ENCODE measurements around the gene CCL1. TPM values are rescaled to one million over a fixed set of nuclear protein-coding genes. Genes with fewer than 3 reads are reported as not detected.

CCL1 gene, protein sequence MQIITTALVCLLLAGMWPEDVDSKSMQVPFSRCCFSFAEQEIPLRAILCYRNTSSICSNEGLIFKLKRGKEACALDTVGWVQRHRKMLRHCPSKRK
- not detected for total RNA-seq

DNA sequence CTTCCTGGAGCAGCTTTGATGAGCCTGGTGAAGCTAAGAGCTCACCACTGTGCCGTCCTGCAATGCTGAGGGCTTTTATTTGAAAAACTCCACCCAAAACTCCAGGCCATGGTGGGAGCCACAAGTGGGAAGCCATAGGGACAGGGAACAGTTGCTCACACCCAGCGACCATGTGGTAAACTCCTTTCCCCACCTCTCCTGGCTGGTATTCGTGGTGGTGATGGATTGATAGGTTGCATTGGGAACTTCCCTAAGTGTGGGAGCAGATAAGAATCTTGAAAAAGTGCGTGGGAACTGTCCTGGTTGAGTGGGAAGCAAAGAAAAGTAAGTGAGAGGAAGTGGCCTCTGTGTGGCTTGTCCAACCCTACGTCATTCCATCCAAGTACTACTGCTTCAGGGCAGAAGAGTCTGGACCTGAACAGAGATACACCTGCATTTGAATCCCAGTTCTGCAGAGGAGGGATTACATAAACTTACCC, at the start of gene CCL1:
Gene CCL1 (minus strand): TSS at position 51 of the 479 bp plus-strand sequence. CDS start 72 bp downstream, outside the sequence.
- no peak for DNase-seq
- no peaks in the 10 kb centered on the region for H3K27me3 ChIP-seq
- H3K4me1 ChIP-seq: no peaks in the 10 kb centered on the region
- H3K27ac ChIP-seq: no peak within 1 kb of the TSS
- no peaks in the 10 kb centered on the region for H3K9me3 ChIP-seq
- 56 to 59% methylated on average over 4 to 5 of the region's 5 CpGs for WGBS, 2 donors
- intact Hi-C loops (cut with DNase I): loop anchor here (2.0 to 5.0 kb wide), 2 partner anchors 51 to 164 kb away; no protein-coding TSS in a partner anchor
- H3K36me3 ChIP-seq: no peaks in the 10 kb centered on the region
- no peak for TF ChIP-seq POLR2A (IDR thresholded peaks at IDR 0.05)
- TF ChIP-seq CTCF (IDR thresholded peaks at IDR 0.05): no peak
- no peak within 1 kb of the TSS for H3K4me3 ChIP-seq (replicated peaks in 1 of 3)

DNA sequence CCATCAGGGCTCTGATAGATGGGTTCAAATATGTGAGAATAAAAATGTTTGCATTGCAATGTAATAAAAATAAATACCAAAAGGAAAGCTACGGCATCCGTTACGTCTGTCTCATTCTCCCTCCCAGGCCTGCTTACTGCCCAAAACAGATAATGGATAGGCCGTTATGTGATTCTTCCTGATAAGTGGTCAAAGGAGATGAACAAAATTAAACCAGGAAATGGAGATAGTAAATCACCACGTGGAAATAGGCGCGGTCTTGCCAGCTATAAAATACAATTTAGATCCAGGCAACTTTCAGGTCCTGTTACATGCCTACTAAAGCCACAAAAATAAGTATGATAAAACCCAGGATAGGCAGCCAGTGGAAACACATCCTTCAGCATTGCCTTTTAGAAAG, 49.5 kb upstream of the CCL1 start:
- Histone ChIP-seq H3K27ac (no peak overlapping the region), H3K27me3 (peaks cover 3% of the 10 kb centered on the region), H3K4me3 (replicated peaks in 1 of 3) (no peak overlapping the region), H3K9me3 (no peaks in the 10 kb centered on the region), H3K36me3 (no peaks in the 10 kb centered on the region), H3K4me1 (no peaks in the 10 kb centered on the region)
- no peak for DNase-seq
- intact Hi-C loops (cut with DNase I): no loop called here
- 71 to 79% methylated on average over 7 of the region's 7 CpGs for WGBS, 2 donors
- TF ChIP-seq POLR2A (IDR thresholded peaks at IDR 0.05) (no peak), CTCF (IDR thresholded peaks at IDR 0.05) (no peak)

GRCh38 chr17:34411646-34412421, 48.8 kb upstream of the CCL1 start:
- Histone ChIP-seq H3K36me3 (no peaks in the 10 kb centered on the region), H3K27me3 (peaks cover 3% of the 10 kb centered on the region), H3K4me1 (no peaks in the 10 kb centered on the region), H3K4me3 (replicated peaks in 1 of 3) (no peak overlapping the region), H3K9me3 (no peaks in the 10 kb centered on the region), H3K27ac (no peak overlapping the region)
- intact Hi-C loops (cut with DNase I): no loop called here
- TF ChIP-seq POLR2A (IDR thresholded peaks at IDR 0.05): no peak
- no peak for TF ChIP-seq CTCF (IDR thresholded peaks at IDR 0.05)
- no peak for DNase-seq
- 69 to 73% methylated on average over 5 of the region's 5 CpGs for WGBS, 2 donors

DNA sequence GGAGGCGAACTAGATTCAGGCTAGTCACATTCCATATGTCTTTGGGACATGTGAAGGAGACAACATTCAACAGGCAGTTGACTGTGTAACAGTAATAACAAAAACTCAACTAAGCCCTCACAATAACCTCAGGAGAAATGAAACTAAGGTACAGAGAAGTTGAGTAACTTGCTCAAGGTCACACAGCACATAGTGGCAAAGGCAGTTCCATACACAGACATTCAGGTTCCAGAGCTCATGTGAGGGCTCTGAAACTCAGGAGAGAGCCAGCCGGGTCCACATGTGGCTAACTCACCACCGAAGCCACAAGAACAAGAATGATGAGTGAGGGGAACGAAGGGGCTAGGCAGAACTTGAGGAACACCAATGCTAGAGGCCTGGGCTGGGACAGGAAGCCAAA, 46.3 kb upstream of the CCL1 start:
- no peak overlapping the region for H3K4me3 ChIP-seq (replicated peaks in 1 of 3)
- no peak overlapping the region for H3K27ac ChIP-seq
- no peaks in the 10 kb centered on the region for H3K4me1 ChIP-seq
- TF ChIP-seq POLR2A (IDR thresholded peaks at IDR 0.05) (no peak), CTCF (IDR thresholded peaks at IDR 0.05) (no peak)
- H3K9me3 ChIP-seq: no peaks in the 10 kb centered on the region
- H3K36me3 ChIP-seq: no peaks in the 10 kb centered on the region
- intact Hi-C loops (cut with DNase I): no loop called here
- WGBS, 2 donors: 79 to 82% methylated on average over 4 of the region's 4 CpGs
- no peak for DNase-seq
- no peaks in the 10 kb centered on the region for H3K27me3 ChIP-seq

GRCh38 chr17:34408439-34408838, 45.4 kb upstream of the CCL1 start:
- WGBS, 2 donors: 58 to 78% methylated on average over 1 of the region's 1 CpG
- Histone ChIP-seq H3K36me3 (no peaks in the 10 kb centered on the region), H3K4me3 (replicated peaks in 1 of 3) (no peak overlapping the region), H3K4me1 (no peaks in the 10 kb centered on the region), H3K27ac (no peak overlapping the region), H3K27me3 (no peaks in the 10 kb centered on the region), H3K9me3 (no peaks in the 10 kb centered on the region)
- no peak for TF ChIP-seq CTCF (IDR thresholded peaks at IDR 0.05)
- no peak for TF ChIP-seq POLR2A (IDR thresholded peaks at IDR 0.05)
- DNase-seq: no peak
- intact Hi-C loops (cut with DNase I): no loop called here
